HG02588 (cell line): Measurements from ENCODE around the gene MACROH2A1.

Source experiments
- ATAC-seq: cut with Tn5 transposase; IDR thresholded peaks from one replicate; pipeline ENCODE4 v1.9.1; 2021; ENCODE audit warnings: mild to moderate bottlenecking, moderate library complexity; ENCODE audit not compliant: unreplicated experiment

Gene MACROH2A1

GRCh38 chr5:135398855-135399793 lies at the start of gene MACROH2A1:
Gene MACROH2A1, minus strand, starts transcription at chr5:135399231. Its CDS starts 10,138 bp downstream, at chr5:135389093.
- peak; percentile 88 for ATAC-seq

GRCh38 chr5:135448071-135448739 lies 49.2 kb upstream of the MACROH2A1 start:
- ATAC-seq = no peak

- ATAC-seq = no peak
Observed at GRCh38 chr5:135447298-135447929, 48.4 kb upstream of the MACROH2A1 start, which contains the start of gene DCANP1. Gene DCANP1, minus strand, starts transcription at chr5:135447348. Its CDS starts 240 bp downstream, at chr5:135447108.

- no peak for ATAC-seq
Observed at GRCh38 chr5:135446615-135447014, 47.6 kb upstream of the MACROH2A1 start.

GRCh38 chr5:135446206-135446605 lies 47.2 kb upstream of the MACROH2A1 start:
- no peak for ATAC-seq

DNA sequence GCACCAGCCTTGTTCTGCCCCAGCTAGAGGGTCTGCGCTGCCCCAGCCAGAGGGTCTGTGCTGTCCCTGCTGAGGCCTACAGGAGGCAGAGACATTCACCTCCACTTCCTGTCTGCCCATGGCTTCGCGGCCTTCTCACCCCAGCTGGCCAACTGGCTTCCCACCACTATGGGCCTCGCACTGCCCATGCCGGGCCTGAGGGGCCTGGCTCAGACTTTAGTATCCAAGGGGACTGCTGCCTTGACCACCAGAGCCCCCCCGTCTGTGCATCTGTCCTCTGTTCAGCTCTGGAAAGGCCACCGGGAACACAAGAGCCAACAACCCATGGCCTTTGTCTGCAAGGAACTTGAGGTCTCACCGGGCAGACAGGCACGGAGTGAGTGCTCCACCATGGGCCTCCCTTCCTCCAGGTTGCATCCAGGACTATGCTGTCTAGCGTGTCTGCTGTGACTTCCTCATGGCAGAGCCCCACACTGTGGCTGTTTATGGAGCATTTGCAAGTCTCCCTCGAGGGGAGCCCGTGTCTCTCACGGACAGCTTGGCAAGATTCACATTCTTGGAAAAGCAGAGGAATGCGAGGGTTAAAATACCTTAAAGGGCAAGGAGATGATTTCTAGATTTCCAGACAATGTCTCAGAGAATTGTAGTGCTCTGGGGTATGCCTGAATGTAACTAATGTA lies 46.4 kb upstream of the MACROH2A1 start:
- no peak for ATAC-seq

DNA sequence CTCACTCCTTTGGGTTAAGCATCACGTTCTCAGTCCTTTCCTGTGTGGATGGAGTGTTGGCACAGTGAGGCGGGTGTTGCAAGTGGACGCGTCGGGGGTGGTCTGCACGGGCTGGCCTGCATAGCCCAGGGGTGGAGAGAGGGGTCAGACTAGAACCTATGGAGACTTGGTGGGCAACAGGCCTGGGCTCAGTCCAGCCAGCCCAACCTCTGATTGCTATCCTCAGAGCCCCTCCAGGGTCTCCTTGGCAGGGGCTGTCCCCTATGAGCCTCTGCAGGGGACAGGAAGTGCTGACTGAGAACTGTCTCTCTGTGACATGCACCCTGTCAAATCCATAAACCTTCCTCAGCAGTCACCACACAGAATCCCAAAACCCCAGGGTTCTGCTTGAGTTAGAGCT lies 45.9 kb upstream of the MACROH2A1 start:
- ATAC-seq = no peak

GRCh38 chr5:135444360-135444759 lies 45.3 kb upstream of the MACROH2A1 start:
- ATAC-seq = no peak

- ATAC-seq = no peak
Observed at GRCh38 chr5:135443161-135443960, 44.3 kb upstream of the MACROH2A1 start.

DNA sequence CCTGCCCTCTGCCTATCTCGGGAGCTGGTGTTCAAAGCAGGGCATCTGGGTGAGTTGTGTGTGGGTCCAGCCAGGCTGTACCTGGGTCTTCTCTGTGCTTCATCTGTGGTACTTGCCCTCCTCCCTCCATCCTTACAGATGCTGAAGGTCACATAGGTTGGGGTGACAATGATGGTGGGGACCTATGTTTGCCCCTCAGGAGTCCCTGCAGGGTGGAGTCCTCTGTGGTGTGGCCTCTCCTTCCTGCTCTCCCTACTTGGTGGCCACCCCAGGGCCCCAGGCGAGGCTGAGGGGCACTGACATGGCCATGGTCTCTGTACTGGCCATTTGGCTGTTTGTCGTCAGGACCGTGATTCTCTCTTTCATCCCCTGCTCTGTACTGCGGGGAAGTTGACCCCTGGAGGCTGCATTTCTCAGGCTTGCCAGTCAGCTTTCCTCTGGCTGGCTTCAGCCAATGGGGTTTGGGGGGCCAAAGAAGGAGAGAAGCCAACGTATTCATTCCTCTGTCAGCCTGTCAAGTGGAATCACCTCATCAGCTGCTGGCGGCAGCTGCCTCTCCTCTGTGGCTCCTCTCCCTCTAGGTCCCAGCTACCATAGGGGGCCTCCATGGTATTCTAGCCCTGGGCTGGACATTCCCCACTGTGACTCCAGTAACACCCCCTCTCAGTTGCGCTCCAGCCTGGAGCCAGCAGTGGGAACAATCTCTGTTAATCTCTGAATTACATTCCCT lies 43.6 kb upstream of the MACROH2A1 start:
- no peak for ATAC-seq

DNA sequence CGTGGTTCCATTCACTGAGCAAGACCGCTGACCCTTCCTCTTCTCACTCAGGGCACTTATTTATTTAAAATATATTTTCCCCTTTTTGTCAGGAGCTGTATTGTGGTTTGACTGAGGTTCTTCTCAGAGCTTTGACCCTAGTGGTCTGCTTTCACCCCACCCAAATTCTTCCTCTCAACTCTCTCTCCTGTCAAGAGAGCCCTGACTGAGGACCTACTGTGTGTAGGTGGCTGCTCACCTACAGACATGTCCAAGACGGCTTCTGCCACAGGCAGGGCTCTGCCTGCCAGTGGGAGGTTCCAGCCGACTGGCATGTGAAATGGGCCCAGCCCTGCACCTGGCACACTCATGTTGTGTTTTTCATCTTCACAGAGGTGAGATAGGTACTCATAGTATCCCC lies 42.9 kb upstream of the MACROH2A1 start:
- ATAC-seq = no peak

GRCh38 chr5:135441350-135441831 lies 42.4 kb upstream of the MACROH2A1 start:
- no peak for ATAC-seq

- ATAC-seq = no peak
Observed at GRCh38 chr5:135440916-135441315, 41.9 kb upstream of the MACROH2A1 start.

DNA sequence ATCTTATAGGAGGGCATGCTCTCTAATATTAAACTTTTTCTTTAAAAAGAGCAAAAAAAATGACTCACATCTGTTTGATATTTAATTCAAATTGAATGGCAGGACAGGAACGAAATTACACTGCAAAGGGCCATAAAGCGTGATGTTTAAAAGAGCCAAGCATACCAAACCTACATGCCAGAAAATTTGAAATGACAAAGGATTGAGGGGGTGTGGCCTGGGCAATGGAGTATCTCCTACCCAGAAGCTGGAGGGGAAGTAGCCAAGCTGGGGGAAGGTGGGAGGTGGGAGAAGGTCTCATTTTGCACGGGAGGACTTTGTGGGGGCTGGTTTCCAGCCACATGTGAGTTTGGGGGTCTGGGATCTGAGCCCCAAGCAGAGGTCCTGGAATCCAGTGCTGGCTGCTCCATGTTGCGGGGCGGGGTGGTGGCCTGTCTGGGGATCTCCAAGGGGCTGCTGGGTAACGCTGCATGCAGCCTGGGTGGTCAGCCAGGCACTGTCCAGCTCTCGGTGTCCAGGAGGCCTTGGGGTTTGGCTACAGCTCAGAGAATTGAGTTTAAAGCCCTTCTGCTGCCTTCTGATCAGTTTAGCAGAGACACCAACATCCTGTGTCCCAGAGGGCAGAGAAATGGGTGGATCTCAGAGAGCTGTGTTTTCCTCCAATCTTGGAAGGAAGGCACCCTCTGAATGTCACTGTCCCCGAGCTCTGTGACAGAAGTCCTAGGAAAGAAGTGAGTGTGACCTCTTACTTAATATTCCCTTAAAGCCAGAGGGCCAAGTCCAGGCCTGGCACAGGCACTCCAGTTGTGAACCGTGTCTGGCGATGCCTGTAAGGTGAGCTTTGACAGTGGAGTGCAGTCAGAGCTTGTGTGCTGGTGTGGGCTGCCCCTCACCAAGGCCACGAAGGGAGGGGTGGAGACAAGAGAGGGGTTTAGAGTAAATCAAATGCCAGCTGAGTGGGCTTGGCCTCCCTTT lies 40.5 kb upstream of the MACROH2A1 start:
- ATAC-seq = no peak

- ATAC-seq = no peak
Observed at GRCh38 chr5:135438636-135439221, 39.7 kb upstream of the MACROH2A1 start.

GRCh38 chr5:135437796-135438560 lies 38.9 kb upstream of the MACROH2A1 start:
- no peak for ATAC-seq

DNA sequence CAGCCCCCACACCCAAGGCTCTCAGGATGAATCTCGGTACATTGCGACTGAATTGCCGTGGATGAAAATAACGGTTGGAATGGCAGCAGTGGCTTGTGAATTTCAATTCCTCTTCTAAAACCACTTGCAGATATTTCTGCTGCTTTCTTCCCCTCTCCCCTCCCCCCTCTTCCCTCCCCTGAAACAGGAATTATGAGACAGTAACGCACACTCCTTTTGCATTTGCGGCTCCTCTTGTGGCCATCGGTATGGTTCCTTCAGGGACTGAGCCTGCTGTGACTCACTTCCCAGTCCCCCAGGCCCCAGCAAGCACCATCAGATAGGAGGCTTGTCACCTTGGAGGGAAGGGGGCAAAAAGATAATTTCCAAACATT lies 38.4 kb upstream of the MACROH2A1 start:
- no peak for ATAC-seq
